H9 (cell line): ENCODE data around the gene CRISP2. TPM values are rescaled to one million over a fixed set of nuclear protein-coding genes. Genes with fewer than 3 reads are reported as not detected.

ENCODE experiments used
- DNase-seq: peaks from one replicate; pipeline ENCODE4 v3.0.0-alpha.2; 2017
- H2AFZ ChIP-seq: one replicate; pipeline ENCODE4 v1.6.1; 2013; ENCODE audit warnings: mild to moderate bottlenecking, low read length, control low read depth, moderate library complexity
- H2AK5ac ChIP-seq: 2 replicates; pipeline ENCODE4 v1.6.1; 2013; ENCODE audit warnings: low read length, control low read depth, mixed read lengths; ENCODE audit not compliant: insufficient read length
- H2BK120ac ChIP-seq: one replicate; pipeline ENCODE4 v1.6.1; 2013; ENCODE audit warnings: low read depth, mild to moderate bottlenecking, low read length, control low read depth, inconsistent platforms; ENCODE audit not compliant: poor library complexity, severe bottlenecking
- H2BK12ac ChIP-seq: 2 replicates; pipeline ENCODE4 v1.6.1; 2013; ENCODE audit warnings: low read length, control low read depth, mixed read lengths, low read depth; ENCODE audit not compliant: insufficient read length
- H2BK15ac ChIP-seq: 2 replicates; pipeline ENCODE4 v1.6.1; 2013; ENCODE audit warnings: low read depth, low read length, control low read depth
- H2BK20ac ChIP-seq: one replicate; pipeline ENCODE4 v1.6.1; 2013; ENCODE audit warnings: low read depth, mild to moderate bottlenecking, low read length, control low read depth, inconsistent platforms; ENCODE audit not compliant: poor library complexity, severe bottlenecking
- H2BK5ac ChIP-seq: 2 replicates; pipeline ENCODE4 v1.6.1; 2013; ENCODE audit warnings: low read length, control low read depth, mixed read lengths; ENCODE audit not compliant: insufficient read length
- H3K14ac ChIP-seq: 2 replicates; pipeline ENCODE4 v1.6.1; 2013; ENCODE audit warnings: low read length, control low read depth; ENCODE audit not compliant: insufficient read depth
- H3K18ac ChIP-seq: 2 replicates; pipeline ENCODE4 v1.6.1; 2013; ENCODE audit warnings: low read depth, mild to moderate bottlenecking, mixed read lengths, low read length, control low read depth; ENCODE audit not compliant: insufficient read length
- H3K23ac ChIP-seq: 2 replicates; pipeline ENCODE4 v1.6.1; 2013; ENCODE audit warnings: low read length, control low read depth, mixed read lengths, low read depth; ENCODE audit not compliant: insufficient read length
- H3K23me2 ChIP-seq: 2 replicates; pipeline ENCODE4 v1.6.1; 2013; ENCODE audit warnings: low read depth, mild to moderate bottlenecking, mixed read lengths, low read length, control low read depth; ENCODE audit not compliant: insufficient read length, poor library complexity, severe bottlenecking
- H3K27ac ChIP-seq: 2 replicates; pipeline ENCODE4 v1.5.1; 2013; ENCODE audit warnings: low read length, control low read depth, mixed read lengths, low read depth; ENCODE audit not compliant: insufficient read length
- H3K27me3 ChIP-seq: 2 replicates; pipeline ENCODE4 v1.6.1; 2013; ENCODE audit warnings: low read length, control low read depth, inconsistent platforms; ENCODE audit not compliant: insufficient read depth
- H3K4ac ChIP-seq: 2 replicates; pipeline ENCODE4 v1.6.1; 2013; ENCODE audit warnings: low read depth, mild to moderate bottlenecking, control low read depth, inconsistent platforms, low read length, moderate library complexity
- H3K4me1 ChIP-seq: 2 replicates; pipeline ENCODE4 v1.6.1; 2013; ENCODE audit warnings: low read length, control low read depth, inconsistent platforms; ENCODE audit not compliant: insufficient read depth
- H3K4me2 ChIP-seq: 2 replicates; pipeline ENCODE4 v1.6.1; 2013; ENCODE audit warnings: low read length, control low read depth, mixed read lengths; ENCODE audit not compliant: insufficient read length, insufficient read depth
- H3K56ac ChIP-seq: 2 replicates; pipeline ENCODE4 v1.6.1; 2013; ENCODE audit warnings: low read depth, mild to moderate bottlenecking, mixed read lengths, low read length, control low read depth; ENCODE audit not compliant: insufficient read length
- H3K79me1 ChIP-seq: 2 replicates; pipeline ENCODE4 v1.6.1; 2013; ENCODE audit warnings: low read depth, mild to moderate bottlenecking, moderate library complexity, low read length, control low read depth, inconsistent platforms; ENCODE audit not compliant: insufficient read depth, poor library complexity, severe bottlenecking
- H3K79me2 ChIP-seq: 2 replicates; pipeline ENCODE4 v1.6.1; 2013; ENCODE audit warnings: low read length, control low read depth, inconsistent platforms; ENCODE audit not compliant: insufficient read depth
- H3K9ac ChIP-seq: 2 replicates; pipeline ENCODE4 v1.6.1; 2013; ENCODE audit warnings: low read length, control low read depth, mixed read lengths; ENCODE audit not compliant: insufficient read length; ENCODE audit errors: extremely low read depth
- H3K9me3 ChIP-seq: one replicate; pipeline ENCODE4 v1.6.1; 2013; ENCODE audit warnings: low read depth, low read length, inconsistent platforms; ENCODE audit not compliant: control insufficient read depth
- H3T11ph ChIP-seq: one replicate; pipeline ENCODE4 v1.6.1; 2013; ENCODE audit warnings: mild to moderate bottlenecking, low read length, control low read depth, inconsistent platforms
- H4K20me1 ChIP-seq: one replicate; pipeline ENCODE4 v1.6.1; 2013; ENCODE audit not compliant: control insufficient read depth, insufficient read length, insufficient read depth
- H4K5ac ChIP-seq: 2 replicates; pipeline ENCODE4 v1.6.1; 2013; ENCODE audit warnings: low read depth, mild to moderate bottlenecking, mixed read lengths, low read length, control low read depth; ENCODE audit not compliant: insufficient read length
- H4K8ac ChIP-seq: replicated peaks from 2 replicates; pipeline ENCODE4 v1.6.1; 2013; ENCODE audit warnings: low read length, control low read depth, mixed read lengths, low read depth; ENCODE audit not compliant: insufficient read length
- H4K91ac ChIP-seq: 2 replicates; pipeline ENCODE4 v1.6.1; 2013; ENCODE audit warnings: low read depth, mild to moderate bottlenecking, moderate library complexity, mixed read lengths, low read length, control low read depth; ENCODE audit not compliant: insufficient read length
- H3K27ac Mint-ChIP-seq, 3 experiments: 2 replicates in 2 of 3; 3 replicates in 1 of 3; pipeline ENCODE4 v1.8.0; 2020 to 2021; ENCODE audit warnings: mixed read lengths in 3 of 3, mild to moderate bottlenecking in 1 of 3, moderate library complexity in 1 of 3
- H3K27me3 Mint-ChIP-seq: 2 replicates; pipeline ENCODE4 v1.8.0; 2021; ENCODE audit warnings: low read depth, mild to moderate bottlenecking, moderate library complexity, mixed read lengths
- H3K36me3 Mint-ChIP-seq, 3 experiments: 2 replicates in 2 of 3; 3 replicates in 1 of 3; pipeline ENCODE4 v1.8.0; 2020 to 2021; ENCODE audit warnings: low read depth in 3 of 3, mixed read lengths in 3 of 3; ENCODE audit not compliant: insufficient read depth in 1 of 3
- H3K4me1 Mint-ChIP-seq, 2 experiments: 2 replicates each; pipeline ENCODE4 v1.8.0; 2020; ENCODE audit warnings: mixed read lengths in 2 of 2
- H3K4me3 Mint-ChIP-seq, 2 experiments: 2 replicates in 1 of 2; 3 replicates in 1 of 2; pipeline ENCODE4 v1.8.0; 2020 to 2021; ENCODE audit warnings: mild to moderate bottlenecking in 2 of 2, mixed read lengths in 2 of 2, moderate library complexity in 1 of 2
- H3K9me3 Mint-ChIP-seq, 2 experiments: 2 replicates in 1 of 2; 3 replicates in 1 of 2; pipeline ENCODE4 v1.8.0; 2020; ENCODE audit warnings: mild to moderate bottlenecking in 2 of 2, mixed read lengths in 2 of 2, moderate library complexity in 1 of 2
- CTCF ChIP-seq: fragments of 200-600 bp; sonication (generic); conservative IDR thresholded peaks from 3 replicates; pipeline ENCODE4 v1.8.0; 2021; ENCODE audit warnings: antibody characterized with exemption, mild to moderate bottlenecking
- WGBS: extraction: QIAGEN DNeasy Blood & Tissue Kit; methylation state at CpG from one replicate; pipeline ENCODE4 v1.1.7; 2013; ENCODE audit warnings: missing lambda C conversion rate, low lambda C conversion rate, mixed read lengths; ENCODE audit not compliant: insufficient read length; ENCODE audit errors: extremely low coverage; 5-methylcytosine and 5-hydroxymethylcytosine counted together
- total RNA-seq: library from RNA; stranded (reverse); gene quantifications from 2 replicates; pipeline ENCODE4 v1.2.1, GENCODE V29; 2021

The CRISP2 gene
- total RNA-seq, 1 experiment from 2014 or later, result not detected

GRCh38 chr6:49733680-49734079 lies 20.3 kb upstream of the CRISP2 start:
- no peaks in the 10 kb centered on the region for H3K79me1 ChIP-seq
- Mint-ChIP-seq H3K4me1 (no peaks in the 10 kb centered on the region), H3K36me3 (no peaks in the 10 kb centered on the region), H3K27ac (no peak overlapping the region), H3K9me3 (no peaks in the 10 kb centered on the region), H3K4me3 (no peak overlapping the region), H3K27me3 (no peaks in the 10 kb centered on the region)
- H3K56ac ChIP-seq, result no peak overlapping the region
- H2BK15ac ChIP-seq, result no peak overlapping the region
- H2BK5ac ChIP-seq, result no peak overlapping the region
- no CpG with 5 or more reads among the region's 2 CpGs for WGBS
- no peak for TF ChIP-seq CTCF
- H3K18ac ChIP-seq, result no peak overlapping the region
- no peak overlapping the region for H2BK20ac ChIP-seq
- no peak overlapping the region for H3K9ac ChIP-seq
- H2BK12ac ChIP-seq, result no peak overlapping the region
- no peak overlapping the region for H2BK120ac ChIP-seq
- DNase-seq, result no peak
- no peaks in the 10 kb centered on the region for H3K79me2 ChIP-seq
- no peak overlapping the region for H3K27ac ChIP-seq
- no peak overlapping the region for H2AK5ac ChIP-seq
- H3K9me3 ChIP-seq, result no peaks in the 10 kb centered on the region
- H4K91ac ChIP-seq, result no peak overlapping the region
- no peak overlapping the region for H3T11ph ChIP-seq
- H4K20me1 ChIP-seq, result no peaks in the 10 kb centered on the region
- H3K4me1 ChIP-seq, result no peaks in the 10 kb centered on the region
- no peaks in the 10 kb centered on the region for H3K23me2 ChIP-seq
- no peaks in the 10 kb centered on the region for H3K27me3 ChIP-seq
- H3K14ac ChIP-seq, result no peak overlapping the region
- H3K23ac ChIP-seq, result no peak overlapping the region
- no peak overlapping the region for H3K4me2 ChIP-seq
- no peak overlapping the region for H4K8ac ChIP-seq
- H4K5ac ChIP-seq, result no peak overlapping the region
- H3K4ac ChIP-seq, result no peak overlapping the region
- H2AFZ ChIP-seq, result no peak overlapping the region
